Erythroblast (primary cell): ENCODE results near the gene WDR90.

Source experiments
- GATA1 ChIP-seq: IDR thresholded peaks from 2 replicates; pipeline ENCODE4 v1.6.1; 2011; ENCODE audit warnings: low read depth, mild to moderate bottlenecking, control low read depth, low read length, moderate library complexity
- POLR2A ChIP-seq: IDR thresholded peaks from 2 replicates; pipeline ENCODE4 v1.6.1; 2011; ENCODE audit warnings: mild to moderate bottlenecking, low read length

DNA sequence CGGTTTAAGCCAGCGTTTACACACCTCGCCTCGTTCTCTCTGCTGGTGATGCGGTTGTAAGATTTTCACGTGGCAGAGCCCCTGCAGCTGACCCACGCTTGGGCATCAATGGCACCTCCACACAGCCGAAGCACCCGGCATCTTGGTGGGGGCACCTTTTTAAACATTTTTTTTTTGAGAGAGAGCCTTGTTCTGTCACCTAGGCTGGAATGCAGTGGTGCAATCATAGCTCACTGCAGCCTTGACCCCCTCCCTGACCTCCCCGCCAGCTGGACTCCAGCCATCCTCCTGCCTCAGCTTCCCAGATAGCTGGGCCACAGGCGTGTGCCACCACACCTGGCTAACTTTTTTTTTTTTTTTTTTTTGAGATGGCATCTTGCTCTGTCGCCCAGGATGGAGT, 4.9 kb downstream of the WDR90 start:
- TF ChIP-seq POLR2A (no peak), GATA1 (no peak)
